Mammary epithelial cell (primary cell): ENCODE measurements around the gene MATN4.

Experiments used
- CTCF ChIP-seq, 2 donors: IDR thresholded peaks in 1 of 2; conservative IDR thresholded peaks in 1 of 2; 2 replicates each; pipeline ENCODE4 v1.5.1; 2011 to 2012; ENCODE audit warnings: inconsistent platforms in 2 of 2, low read length in 2 of 2, mild to moderate bottlenecking in 2 of 2, control low read depth in 1 of 2, low read depth in 1 of 2; ENCODE audit not compliant: insufficient read depth in 1 of 2; ENCODE audit errors: extremely low read depth in 1 of 2
- EZH2 ChIP-seq: IDR thresholded peaks from 2 replicates; pipeline ENCODE4 v1.6.1; 2012; ENCODE audit warnings: low read length, inconsistent platforms, borderline replicate concordance

- no peak for TF ChIP-seq EZH2
- no peak for TF ChIP-seq CTCF (conservative IDR thresholded peaks at IDR 0.05 in 1 of 2, IDR thresholded peaks at IDR 0.05 in 1 of 2; ENCODE audit: extremely low read depth in 1 of 2, insufficient read depth in 1 of 2, low read depth in 1 of 2, low read length in 2 of 2)
These were observed 49.4 kb downstream of the MATN4 start for GRCh38 chr20:45258664-45259063.
